ENCODE measurements around the gene GSG1. TPM values are rescaled to one million over a fixed set of nuclear protein-coding genes. Genes with fewer than 3 reads are reported as not detected.
A peak's percentile ranks its signal among the peaks of the same experiment; 100 is the strongest.

The GSG1 gene
- total RNA-seq, 3 donors from 2014 or later (not counting 1 experiment from before 2014, with no cell fraction given): not detected

DNA sequence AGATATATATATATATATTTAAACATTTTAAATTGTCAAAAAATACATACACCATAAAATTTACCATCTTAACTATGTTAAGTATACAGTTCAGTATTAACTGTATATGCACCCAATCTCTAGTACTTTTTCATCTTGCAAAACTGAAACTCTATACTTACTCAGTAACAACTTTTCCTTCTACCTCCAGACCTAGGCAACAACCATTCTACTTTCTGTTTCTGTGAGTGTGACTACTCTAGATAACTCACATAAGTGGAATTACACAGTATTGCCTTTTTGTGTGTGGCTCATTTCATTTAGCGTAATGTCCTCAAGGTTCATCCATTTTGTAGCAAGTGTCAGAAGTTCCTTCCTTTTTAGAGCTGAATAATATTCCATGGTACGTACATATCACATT is 51.0 kb downstream of the GSG1 start:
- H3K9me3 Mint-ChIP-seq: peaks cover 0 to 3% of the 10 kb centered on the region in 2 donors
- intact Hi-C loops (cut with micrococcal nuclease): no loop called here
- WGBS (ENCODE audit: insufficient coverage): no CpG with 5 or more reads among the region's 2 CpGs

DNA sequence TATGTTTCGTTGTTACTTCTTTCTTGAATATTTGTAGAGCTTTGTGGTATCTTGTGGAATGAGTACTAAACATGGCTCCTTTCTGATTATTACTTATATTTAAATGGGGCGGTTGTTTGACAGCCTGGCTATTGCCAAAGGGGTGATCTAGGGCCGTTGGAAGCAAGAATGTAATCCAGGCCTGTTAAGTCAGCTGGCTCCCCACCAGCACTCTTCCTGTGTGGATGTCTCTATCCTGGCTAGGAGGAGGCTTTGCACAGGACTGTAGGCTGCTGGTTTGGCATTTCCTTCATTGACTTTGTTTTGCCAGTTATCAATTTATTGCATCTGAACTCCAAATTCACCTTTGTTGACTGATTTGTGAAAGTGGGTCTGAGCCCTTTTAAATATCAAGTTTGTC is 53.7 kb downstream of the GSG1 start:
- H3K27ac ChIP-seq (ENCODE audit: low read length): no peak overlapping the region
- Mint-ChIP-seq H3K9me3 (peaks cover 0 to 3% of the 10 kb centered on the region in 2 donors), H3K4me1 (peaks cover 0 to 3% of the 10 kb centered on the region in 2 donors), H3K27me3 (ENCODE audit: low read depth in 2 of 2) (peaks cover 0 to 3% of the 10 kb centered on the region in 2 donors), H3K27ac (no peak overlapping the region), H3K36me3 (peaks cover 7% of the 10 kb centered on the region), H3K4me3 (no peak overlapping the region)
- no peak overlapping the region for H3K4me3 ChIP-seq (ENCODE audit: low read length)
- DNase-seq: no peak
- no peak for TF ChIP-seq CTCF (IDR thresholded peaks at IDR 0.05)
- H3K9me3 ChIP-seq (ENCODE audit: control insufficient read depth, insufficient read depth, low read length): peaks cover 5% of the 10 kb centered on the region
- H3K27me3 ChIP-seq (ENCODE audit: control insufficient read depth, insufficient read depth, low read length): no peaks in the 10 kb centered on the region
- peaks cover 3% of the 10 kb centered on the region for H3K4me1 ChIP-seq (ENCODE audit: control insufficient read depth, insufficient read depth, low read length)
- H3K36me3 ChIP-seq (ENCODE audit: control insufficient read depth, insufficient read depth, low read length): no peaks in the 10 kb centered on the region
- ATAC-seq: no peak
- intact Hi-C loops (cut with micrococcal nuclease): no loop called here
- 88% methylated on average over 2 of the region's 3 CpGs for WGBS (ENCODE audit: insufficient coverage)

More for the DNA sequence above, 51.0 kb downstream of the GSG1 start:
- H3K4me1 ChIP-seq (ENCODE audit: control insufficient read depth, insufficient read depth, low read length): no peaks in the 10 kb centered on the region
- H3K36me3 ChIP-seq (ENCODE audit: control insufficient read depth, insufficient read depth, low read length): no peaks in the 10 kb centered on the region
- Mint-ChIP-seq H3K36me3 (peaks cover 7% of the 10 kb centered on the region), H3K4me3 (no peak overlapping the region), H3K27me3 (ENCODE audit: low read depth in 2 of 2) (peaks cover 0 to 3% of the 10 kb centered on the region in 2 donors), H3K27ac (no peak overlapping the region), H3K4me1 (no peaks in the 10 kb centered on the region)
- no peak for TF ChIP-seq CTCF (IDR thresholded peaks at IDR 0.05)
- ATAC-seq: no peak
- H3K27ac ChIP-seq (ENCODE audit: low read length): no peak overlapping the region
- H3K27me3 ChIP-seq (ENCODE audit: control insufficient read depth, insufficient read depth, low read length): no peaks in the 10 kb centered on the region
- no peak for DNase-seq
- peaks cover 5% of the 10 kb centered on the region for H3K9me3 ChIP-seq (ENCODE audit: control insufficient read depth, insufficient read depth, low read length)
- no peak overlapping the region for H3K4me3 ChIP-seq (ENCODE audit: low read length)

- Mint-ChIP-seq H3K4me1 (peaks cover 5 to 10% of the 10 kb centered on the region in 2 donors), H3K4me3 (no peak overlapping the region), H3K36me3 (no peaks in the 10 kb centered on the region), H3K27ac (no peak overlapping the region), H3K9me3 (no peaks in the 10 kb centered on the region), H3K27me3 (ENCODE audit: low read depth in 2 of 2) (peaks cover 8 to 9% of the 10 kb centered on the region in 2 donors)
- Histone ChIP-seq H3K36me3 (ENCODE audit: control insufficient read depth, insufficient read depth, low read length) (no peaks in the 10 kb centered on the region), H3K27ac (ENCODE audit: low read length) (no peak overlapping the region), H3K9me3 (ENCODE audit: control insufficient read depth, insufficient read depth, low read length) (no peaks in the 10 kb centered on the region), H3K27me3 (ENCODE audit: control insufficient read depth, insufficient read depth, low read length) (no peaks in the 10 kb centered on the region), H3K4me1 (ENCODE audit: control insufficient read depth, insufficient read depth, low read length) (peaks cover 10% of the 10 kb centered on the region), H3K4me3 (ENCODE audit: low read length) (no peak overlapping the region)
- DNase-seq: no peak
- 86% methylated on average over 1 of the region's 1 CpG for WGBS (ENCODE audit: insufficient coverage)
- ATAC-seq: no peak
- no peak for TF ChIP-seq CTCF (IDR thresholded peaks at IDR 0.05)
- intact Hi-C loops (cut with micrococcal nuclease): no loop called here
These were observed 56.5 kb downstream of the GSG1 start for GRCh38 chr12:13046964-13047363.

DNA sequence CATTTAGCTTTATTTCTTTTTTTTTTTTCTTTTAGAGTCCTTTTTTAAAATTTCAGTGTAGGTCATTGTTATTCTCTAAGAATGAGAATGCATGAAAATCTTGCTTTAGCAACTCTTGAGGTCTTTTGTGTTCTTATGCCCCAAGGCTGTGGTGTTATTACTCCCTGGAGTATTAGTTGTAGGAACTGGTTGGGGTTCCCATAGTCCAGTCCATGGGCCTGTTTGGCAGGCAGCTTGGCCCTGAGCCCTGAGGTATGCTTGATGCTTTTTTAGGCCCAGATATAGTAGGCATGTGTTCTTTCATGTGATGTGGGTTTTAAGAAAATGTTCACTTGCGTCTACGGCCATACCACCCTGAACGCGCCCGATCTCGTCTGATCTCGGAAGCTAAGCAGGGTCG is 57.7 kb downstream of the GSG1 start:
- no peak overlapping the region for H3K27ac Mint-ChIP-seq
- peaks cover 10% of the 10 kb centered on the region for H3K4me1 ChIP-seq (ENCODE audit: control insufficient read depth, insufficient read depth, low read length)
- WGBS (ENCODE audit: insufficient coverage): 99% methylated on average over 6 of the region's 8 CpGs
- H3K27me3 Mint-ChIP-seq (ENCODE audit: low read depth in 2 of 2): peaks cover 6 to 14% of the 10 kb centered on the region in 2 donors
- H3K27me3 ChIP-seq (ENCODE audit: control insufficient read depth, insufficient read depth, low read length): no peaks in the 10 kb centered on the region
- intact Hi-C loops (cut with micrococcal nuclease): no loop called here
- DNase-seq: no peak
- H3K27ac ChIP-seq (ENCODE audit: low read length): no peak overlapping the region
- no peaks in the 10 kb centered on the region for H3K9me3 Mint-ChIP-seq
- H3K4me1 Mint-ChIP-seq: peaks cover 5 to 10% of the 10 kb centered on the region in 2 donors
- peak overlapping the region; percentile 89 for H3K4me3 Mint-ChIP-seq
- ATAC-seq: no peak
- no peaks in the 10 kb centered on the region for H3K36me3 Mint-ChIP-seq
- H3K9me3 ChIP-seq (ENCODE audit: control insufficient read depth, insufficient read depth, low read length): no peaks in the 10 kb centered on the region
- no peak for TF ChIP-seq CTCF (IDR thresholded peaks at IDR 0.05)
- H3K36me3 ChIP-seq (ENCODE audit: control insufficient read depth, insufficient read depth, low read length): no peaks in the 10 kb centered on the region
- no peak overlapping the region for H3K4me3 ChIP-seq (ENCODE audit: low read length)
